ENCODE measurements around the gene NTNG1.

The NTNG1 gene

GRCh38 chr1:107512836-107513235 is 372.0 kb downstream of the NTNG1 start:
- H3K4me3 ChIP-seq (ENCODE audit: low read length), result no peak overlapping the region
- TF ChIP-seq, protein P1, sequence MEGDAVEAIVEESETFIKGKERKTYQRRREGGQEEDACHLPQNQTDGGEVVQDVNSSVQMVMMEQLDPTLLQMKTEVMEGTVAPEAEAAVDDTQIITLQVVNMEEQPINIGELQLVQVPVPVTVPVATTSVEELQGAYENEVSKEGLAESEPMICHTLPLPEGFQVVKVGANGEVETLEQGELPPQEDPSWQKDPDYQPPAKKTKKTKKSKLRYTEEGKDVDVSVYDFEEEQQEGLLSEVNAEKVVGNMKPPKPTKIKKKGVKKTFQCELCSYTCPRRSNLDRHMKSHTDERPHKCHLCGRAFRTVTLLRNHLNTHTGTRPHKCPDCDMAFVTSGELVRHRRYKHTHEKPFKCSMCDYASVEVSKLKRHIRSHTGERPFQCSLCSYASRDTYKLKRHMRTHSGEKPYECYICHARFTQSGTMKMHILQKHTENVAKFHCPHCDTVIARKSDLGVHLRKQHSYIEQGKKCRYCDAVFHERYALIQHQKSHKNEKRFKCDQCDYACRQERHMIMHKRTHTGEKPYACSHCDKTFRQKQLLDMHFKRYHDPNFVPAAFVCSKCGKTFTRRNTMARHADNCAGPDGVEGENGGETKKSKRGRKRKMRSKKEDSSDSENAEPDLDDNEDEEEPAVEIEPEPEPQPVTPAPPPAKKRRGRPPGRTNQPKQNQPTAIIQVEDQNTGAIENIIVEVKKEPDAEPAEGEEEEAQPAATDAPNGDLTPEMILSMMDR (conservative IDR thresholded peaks at IDR 0.05; ENCODE audit: low read depth, low read length), result no peak
- DNase-seq (ENCODE audit: low read depth), result no peak

DNA sequence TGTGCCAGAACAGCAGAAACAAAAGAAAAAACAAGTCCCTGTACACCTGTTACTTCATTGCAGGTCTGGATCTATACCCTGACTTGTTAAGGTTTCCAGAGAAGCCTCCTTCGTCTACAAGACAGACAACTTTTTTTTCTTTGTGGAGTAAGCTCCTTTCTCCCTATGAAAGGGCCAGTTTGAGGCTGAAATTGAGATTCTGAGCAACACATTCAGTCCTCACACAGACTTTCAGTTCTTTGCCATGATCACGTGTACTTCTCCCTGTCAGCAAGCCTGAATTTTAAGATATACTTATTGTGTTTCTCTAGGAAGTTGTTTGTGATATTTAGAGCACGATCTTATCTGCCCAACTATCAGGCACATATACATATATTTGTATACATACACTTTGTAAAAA is 374.0 kb downstream of the NTNG1 start:
- no peak for DNase-seq (ENCODE audit: low read depth)
- H3K4me3 ChIP-seq (ENCODE audit: low read length), result no peak overlapping the region
- TF ChIP-seq, protein P1 (conservative IDR thresholded peaks at IDR 0.05; ENCODE audit: low read depth, low read length), result no peak

DNA sequence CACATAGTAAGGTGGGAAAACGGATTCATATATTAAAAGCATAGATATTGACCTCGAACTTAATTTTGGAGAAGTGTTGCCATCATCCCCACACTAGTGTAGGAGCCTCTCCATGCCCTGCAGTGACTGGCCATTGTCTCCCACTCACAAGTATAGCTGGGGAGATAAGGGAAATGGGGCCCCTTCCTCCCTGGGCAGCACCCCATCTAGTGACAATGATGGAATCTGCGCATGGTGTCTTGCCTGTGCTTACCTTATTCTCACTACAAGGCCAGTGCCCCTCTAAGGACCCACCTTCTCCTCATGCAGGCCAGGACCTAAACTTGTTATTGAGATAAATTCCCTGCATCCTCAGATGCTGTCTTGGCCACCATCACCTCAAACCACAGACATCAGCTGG is 374.9 kb downstream of the NTNG1 start:
- TF ChIP-seq, protein P1 (conservative IDR thresholded peaks at IDR 0.05; ENCODE audit: low read depth, low read length), result no peak
- DNase-seq (ENCODE audit: low read depth), result no peak

DNA sequence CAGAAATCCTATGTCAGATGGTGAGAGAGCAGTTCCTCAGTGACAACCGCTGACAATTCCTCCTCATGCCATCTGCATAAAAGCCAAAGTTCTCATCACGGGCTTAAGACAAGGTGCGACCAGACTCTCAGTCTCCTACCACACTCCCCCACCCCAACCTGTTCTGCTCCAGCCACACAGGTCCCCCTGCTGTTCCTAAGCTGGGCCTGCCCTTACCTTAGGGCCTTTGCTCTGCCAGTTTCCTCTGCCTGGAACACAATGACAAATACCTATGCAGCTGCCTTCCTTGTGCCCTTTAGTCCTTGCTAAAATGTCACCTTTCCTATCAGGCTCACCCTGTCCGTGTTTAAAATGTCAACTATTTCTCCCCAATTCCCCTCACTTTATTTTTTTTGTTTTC is 382.2 kb downstream of the NTNG1 start:
- H3K4me3 ChIP-seq (ENCODE audit: low read length), result no peak overlapping the region
- TF ChIP-seq, protein P1 (conservative IDR thresholded peaks at IDR 0.05; ENCODE audit: low read depth, low read length), result no peak
- DNase-seq (ENCODE audit: low read depth), result no peak

More for the DNA sequence above, 374.9 kb downstream of the NTNG1 start:
- no peak overlapping the region for H3K4me3 ChIP-seq (ENCODE audit: low read length)

GRCh38 chr1:107523736-107524135 is 382.9 kb downstream of the NTNG1 start:
- TF ChIP-seq, protein P1 (conservative IDR thresholded peaks at IDR 0.05; ENCODE audit: low read depth, low read length), result no peak

GRCh38 chr1:107524301-107524700 is 383.5 kb downstream of the NTNG1 start:
- no peak overlapping the region for H3K4me3 ChIP-seq (ENCODE audit: low read length)
- TF ChIP-seq, protein P1 (conservative IDR thresholded peaks at IDR 0.05; ENCODE audit: low read depth, low read length), result no peak
- no peak for DNase-seq (ENCODE audit: low read depth)

More at GRCh38 chr1:107523736-107524135, 382.9 kb downstream of the NTNG1 start:
- DNase-seq (ENCODE audit: low read depth), result no peak
- no peak overlapping the region for H3K4me3 ChIP-seq (ENCODE audit: low read length)

DNA sequence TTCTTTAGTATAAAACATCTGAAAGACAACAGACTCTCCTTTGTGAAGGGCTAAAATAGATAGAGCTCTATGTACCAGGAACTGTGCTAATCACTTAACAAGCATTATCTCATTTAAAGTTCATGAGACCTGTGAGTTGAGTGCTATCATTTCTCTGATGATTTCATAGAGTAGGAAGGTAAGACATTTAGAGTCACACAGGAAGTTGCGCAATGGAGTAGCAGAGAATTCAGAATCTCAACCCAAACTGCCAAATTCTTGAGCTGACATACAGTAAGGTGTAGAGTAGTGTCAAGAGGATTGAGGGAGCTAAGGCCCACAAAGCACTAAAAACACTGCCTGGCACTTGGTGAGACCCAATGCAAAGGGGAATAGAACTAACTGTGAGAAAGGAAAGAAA is 384.3 kb downstream of the NTNG1 start:
- H3K4me3 ChIP-seq (ENCODE audit: low read length), result no peak overlapping the region
- TF ChIP-seq, protein P1 (conservative IDR thresholded peaks at IDR 0.05; ENCODE audit: low read depth, low read length), result no peak
- no peak for DNase-seq (ENCODE audit: low read depth)

Measured in retinal pigment epithelial cell (primary cell).